Smooth muscle cell (in vitro differentiated cells): ENCODE results near the gene PDLIM5. TPM values are rescaled to one million over a fixed set of nuclear protein-coding genes. Genes with fewer than 3 reads are reported as not detected.

Experiments
- DNase-seq: peaks from one replicate; lab custom pipeline; 2025; ENCODE audit not compliant: unreplicated experiment; lab: John Stamatoyannopoulos, UW
- H2AFZ ChIP-seq: fragments of 200-600 bp; sonication (generic); 2 replicates; pipeline ENCODE4 v1.6.0; 2016; ENCODE audit warnings: antibody characterized with exemption, low read depth, mild to moderate bottlenecking
- H3F3A ChIP-seq: fragments of 200-600 bp; sonication (generic); 2 replicates; pipeline ENCODE4 v1.6.0; 2017; ENCODE audit warnings: antibody characterized with exemption, low read depth
- H3K27ac ChIP-seq: fragments of 200-600 bp; sonication (generic); 2 replicates; pipeline ENCODE4 v1.5.1; 2016; ENCODE audit warnings: low read depth, mild to moderate bottlenecking
- H3K27me3 ChIP-seq: fragments of 200-600 bp; sonication (generic); 2 replicates; pipeline ENCODE4 v1.6.1; 2016; ENCODE audit warnings: low read depth, mild to moderate bottlenecking
- H3K36me3 ChIP-seq: fragments of 200-600 bp; sonication (generic); 2 replicates; pipeline ENCODE4 v1.5.1; 2016; ENCODE audit warnings: low read depth
- H3K4me1 ChIP-seq: fragments of 200-600 bp; sonication (generic); 2 replicates; pipeline ENCODE4 v1.5.1; 2016; ENCODE audit warnings: low read depth
- H3K4me2 ChIP-seq: fragments of 200-600 bp; sonication (generic); 2 replicates; pipeline ENCODE4 v1.6.0; 2016; ENCODE audit warnings: mild to moderate bottlenecking
- H3K4me3 ChIP-seq: fragments of 200-600 bp; sonication (generic); 2 replicates; pipeline ENCODE4 v1.5.1; 2016; ENCODE audit warnings: mild to moderate bottlenecking
- H3K79me2 ChIP-seq: fragments of 200-600 bp; sonication (generic); 2 replicates; pipeline ENCODE4 v1.6.0; 2016; ENCODE audit warnings: low read depth, mild to moderate bottlenecking
- H3K9ac ChIP-seq: fragments of 200-600 bp; sonication (generic); 2 replicates; pipeline ENCODE4 v1.6.0; 2016; ENCODE audit warnings: low read depth
- H3K9me3 ChIP-seq: fragments of 200-600 bp; sonication (generic); replicated peaks from 2 replicates; pipeline ENCODE4 v1.5.1; 2016; ENCODE audit warnings: low read depth
- H4K20me1 ChIP-seq: fragments of 200-600 bp; sonication (generic); 2 replicates; pipeline ENCODE4 v1.6.0; 2016; ENCODE audit warnings: low read depth
- CTCF ChIP-seq: fragments of 200-600 bp; sonication (generic); IDR thresholded peaks from 2 replicates; pipeline ENCODE4 v1.5.1; 2017; ENCODE audit warnings: borderline replicate concordance, mild to moderate bottlenecking, antibody characterized with exemption; ENCODE audit not compliant: insufficient read depth, poor library complexity, severe bottlenecking
- WGBS: methylation state at CpG from one replicate; pipeline ENCODE4 v1.1.7; 2016; ENCODE audit warnings: low lambda C conversion rate; 5-methylcytosine and 5-hydroxymethylcytosine counted together
- polyA plus RNA-seq: library from polyadenylated mRNA; unstranded; fragments of >200 nt; fragmentation: Nextera tagmentation; extraction: Ambion mirVana; gene quantifications from 2 replicates; pipeline ENCODE4 v1.2.1, GENCODE V29; 2016
- total RNA-seq: library from RNA; depleted of rRNA; stranded (reverse); fragments of >200 nt; gene quantifications from 2 replicates; pipeline ENCODE4 v1.2.3, GENCODE V29; 2014

Gene PDLIM5
- total and polyA plus RNA-seq, 2 experiments from 2014 or later: 129 to 150 TPM

DNA sequence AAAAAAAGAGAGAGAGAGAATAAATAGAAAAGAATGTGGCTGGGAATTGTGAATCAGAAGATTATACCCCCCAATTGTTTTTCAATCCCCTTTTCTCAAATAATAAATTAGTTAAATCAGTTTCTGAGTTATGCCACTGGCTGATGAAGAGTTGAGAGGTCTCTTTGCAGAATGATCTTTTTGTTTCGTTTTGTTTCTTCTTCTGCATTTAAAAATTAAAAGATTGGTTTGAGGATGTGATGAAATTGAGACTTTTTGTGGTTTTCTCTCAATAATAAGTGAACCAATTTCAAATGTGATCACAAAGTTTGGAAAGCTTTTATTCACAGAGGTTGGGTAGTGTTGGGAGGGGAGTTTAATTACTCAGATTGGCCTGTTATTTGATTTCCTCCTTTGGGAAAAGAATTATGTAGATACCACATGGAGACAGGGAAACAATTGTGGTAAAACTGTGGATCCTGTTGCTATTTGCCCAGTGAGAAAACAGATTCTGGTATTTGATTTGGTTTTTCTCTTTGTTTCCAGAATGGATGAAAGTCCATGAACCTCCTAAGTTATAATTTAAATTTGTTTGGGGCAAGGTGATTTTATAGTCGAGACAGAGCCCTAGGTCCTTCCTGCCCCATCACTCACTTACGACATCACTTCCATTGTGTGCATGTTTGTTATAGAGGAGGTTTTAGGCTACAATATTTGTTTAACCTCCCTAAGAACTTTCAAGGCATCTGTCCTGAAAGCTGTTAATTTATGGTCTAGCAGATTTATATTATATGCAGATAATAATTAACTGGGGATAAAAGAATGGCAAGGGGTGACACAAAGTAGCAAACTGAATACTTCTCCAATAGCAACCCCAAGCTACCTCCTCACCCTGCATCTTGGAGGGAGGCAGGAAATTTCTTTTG lies 214.0 kb downstream of the PDLIM5 start:
- H4K20me1 ChIP-seq: no peaks in the 10 kb centered on the region
- H3K4me3 ChIP-seq: no peak overlapping the region
- H3K36me3 ChIP-seq: peaks cover 19% of the 10 kb centered on the region
- H3F3A ChIP-seq: peaks cover 4% of the 10 kb centered on the region
- 95% methylated on average over 3 of the region's 3 CpGs for WGBS
- no peaks in the 10 kb centered on the region for H3K4me1 ChIP-seq
- H3K9me3 ChIP-seq: no peaks in the 10 kb centered on the region
- H2AFZ ChIP-seq: no peak overlapping the region
- no peaks in the 10 kb centered on the region for H3K27me3 ChIP-seq
- H3K9ac ChIP-seq: no peak overlapping the region
- DNase-seq: no peak
- H3K27ac ChIP-seq: no peak overlapping the region
- no peak for TF ChIP-seq CTCF
- no peaks in the 10 kb centered on the region for H3K79me2 ChIP-seq
- no peak overlapping the region for H3K4me2 ChIP-seq

- Histone ChIP-seq H3K9me3 (no peaks in the 10 kb centered on the region), H3K4me2 (no peak overlapping the region), H3K27ac (no peak overlapping the region), H3K36me3 (peaks cover 10% of the 10 kb centered on the region), H3K79me2 (no peaks in the 10 kb centered on the region), H3F3A (peaks cover 4% of the 10 kb centered on the region), H4K20me1 (no peaks in the 10 kb centered on the region), H2AFZ (no peak overlapping the region), H3K4me3 (no peak overlapping the region), H3K9ac (no peak overlapping the region), H3K27me3 (no peaks in the 10 kb centered on the region), H3K4me1 (no peaks in the 10 kb centered on the region)
- 51% methylated on average over 7 of the region's 7 CpGs for WGBS
- DNase-seq: no peak
- no peak for TF ChIP-seq CTCF
Observed at GRCh38 chr4:94668724-94669123, 217.0 kb downstream of the PDLIM5 start.

GRCh38 chr4:94669672-94670664 lies 218.2 kb downstream of the PDLIM5 start:
- Histone ChIP-seq H3K4me1 (no peaks in the 10 kb centered on the region), H3F3A (peaks cover 4% of the 10 kb centered on the region), H4K20me1 (no peaks in the 10 kb centered on the region), H3K79me2 (no peaks in the 10 kb centered on the region), H3K9me3 (no peaks in the 10 kb centered on the region), H3K4me3 (no peak overlapping the region), H3K27me3 (no peaks in the 10 kb centered on the region), H2AFZ (no peak overlapping the region), H3K27ac (no peak overlapping the region), H3K36me3 (peaks cover 1% of the 10 kb centered on the region), H3K4me2 (no peak overlapping the region), H3K9ac (no peak overlapping the region)
- DNase-seq: no peak
- TF ChIP-seq CTCF: no peak
- 96% methylated on average over 6 of the region's 6 CpGs for WGBS
